GM20000 (cell line): ENCODE results near the gene ASS1.
"Not testable (repeated sequence)": the region's sequence is repeated elsewhere in the genome, so short reads cannot be mapped to it uniquely, and the experiment has no call there.

ENCODE experiments used
- DNase-seq: peaks from one replicate; pipeline ENCODE4 v3.0.0; 2012; ENCODE audit warnings: low spot score
- TF ChIP-seq, protein P1 (sequence below): IDR thresholded peaks from 2 replicates; pipeline ENCODE4 v1.5.1; 2012; ENCODE audit warnings: mild to moderate bottlenecking, control low read depth; ENCODE audit errors: extremely low read depth, missing control alignments

Gene ASS1

DNA sequence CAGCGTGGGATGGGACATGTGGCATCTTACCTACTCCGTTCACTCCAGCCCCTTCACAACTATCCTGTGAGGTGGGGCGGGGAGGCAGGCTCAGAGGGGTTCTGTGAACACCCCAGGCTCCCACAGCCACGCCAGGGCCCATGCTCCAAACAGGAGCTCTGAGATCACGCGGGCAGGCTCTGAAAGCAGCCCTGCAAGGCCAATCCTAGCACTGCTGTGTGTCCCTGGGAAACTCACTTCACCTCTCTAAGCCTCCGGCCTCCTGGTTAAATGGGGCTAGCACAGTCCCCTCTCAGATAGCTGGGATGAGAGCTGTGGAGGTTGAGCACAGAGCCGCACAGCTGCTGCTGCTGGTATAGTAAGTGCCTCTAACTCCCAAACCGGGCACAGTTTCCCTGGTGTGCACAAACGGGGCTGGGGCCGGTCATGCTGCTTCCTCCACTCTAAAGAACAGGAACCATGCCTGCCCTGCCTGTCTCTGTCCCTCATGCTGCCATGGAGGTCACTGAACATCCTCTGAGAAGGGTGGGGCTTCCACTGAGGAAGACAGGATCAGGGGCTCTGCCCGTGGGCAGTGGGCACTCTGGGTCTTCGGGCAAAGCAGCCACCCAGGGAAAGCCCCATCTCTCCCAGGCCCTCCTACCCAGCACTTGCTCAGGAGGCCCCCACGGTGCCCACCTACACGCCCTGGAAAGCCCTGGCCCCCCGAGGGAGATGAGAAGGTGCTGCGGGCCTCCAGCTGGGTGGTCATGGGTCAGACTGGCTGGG is 13.0 kb upstream of the ASS1 start:
- DNase-seq = no peak
- TF ChIP-seq, protein P1, sequence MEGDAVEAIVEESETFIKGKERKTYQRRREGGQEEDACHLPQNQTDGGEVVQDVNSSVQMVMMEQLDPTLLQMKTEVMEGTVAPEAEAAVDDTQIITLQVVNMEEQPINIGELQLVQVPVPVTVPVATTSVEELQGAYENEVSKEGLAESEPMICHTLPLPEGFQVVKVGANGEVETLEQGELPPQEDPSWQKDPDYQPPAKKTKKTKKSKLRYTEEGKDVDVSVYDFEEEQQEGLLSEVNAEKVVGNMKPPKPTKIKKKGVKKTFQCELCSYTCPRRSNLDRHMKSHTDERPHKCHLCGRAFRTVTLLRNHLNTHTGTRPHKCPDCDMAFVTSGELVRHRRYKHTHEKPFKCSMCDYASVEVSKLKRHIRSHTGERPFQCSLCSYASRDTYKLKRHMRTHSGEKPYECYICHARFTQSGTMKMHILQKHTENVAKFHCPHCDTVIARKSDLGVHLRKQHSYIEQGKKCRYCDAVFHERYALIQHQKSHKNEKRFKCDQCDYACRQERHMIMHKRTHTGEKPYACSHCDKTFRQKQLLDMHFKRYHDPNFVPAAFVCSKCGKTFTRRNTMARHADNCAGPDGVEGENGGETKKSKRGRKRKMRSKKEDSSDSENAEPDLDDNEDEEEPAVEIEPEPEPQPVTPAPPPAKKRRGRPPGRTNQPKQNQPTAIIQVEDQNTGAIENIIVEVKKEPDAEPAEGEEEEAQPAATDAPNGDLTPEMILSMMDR = no peak

DNA sequence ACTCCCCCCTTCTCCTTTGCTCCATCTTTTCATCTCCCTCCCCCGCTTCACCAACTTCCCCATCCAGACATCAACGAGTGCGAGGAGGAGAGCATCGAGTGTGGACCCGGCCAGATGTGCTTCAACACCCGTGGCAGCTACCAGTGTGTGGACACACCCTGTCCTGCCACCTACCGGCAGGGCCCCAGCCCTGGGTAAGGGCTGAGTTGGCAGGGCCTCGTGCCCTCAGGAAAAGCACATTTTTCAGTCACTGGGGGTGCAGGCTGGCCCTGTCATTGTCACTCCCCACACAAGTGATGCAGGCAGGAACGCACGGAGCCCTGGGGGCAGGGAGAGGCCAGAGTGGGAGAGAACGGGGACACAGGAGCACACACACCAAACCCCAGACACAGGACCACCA is 12.4 kb upstream of the ASS1 start:
- TF ChIP-seq, protein P1 = no peak
- DNase-seq = no peak

- DNase-seq = no peak
- TF ChIP-seq, protein P1 = no peak
These were observed 12.0 kb upstream of the ASS1 start for GRCh38 chr9:130432796-130433167.

DNA sequence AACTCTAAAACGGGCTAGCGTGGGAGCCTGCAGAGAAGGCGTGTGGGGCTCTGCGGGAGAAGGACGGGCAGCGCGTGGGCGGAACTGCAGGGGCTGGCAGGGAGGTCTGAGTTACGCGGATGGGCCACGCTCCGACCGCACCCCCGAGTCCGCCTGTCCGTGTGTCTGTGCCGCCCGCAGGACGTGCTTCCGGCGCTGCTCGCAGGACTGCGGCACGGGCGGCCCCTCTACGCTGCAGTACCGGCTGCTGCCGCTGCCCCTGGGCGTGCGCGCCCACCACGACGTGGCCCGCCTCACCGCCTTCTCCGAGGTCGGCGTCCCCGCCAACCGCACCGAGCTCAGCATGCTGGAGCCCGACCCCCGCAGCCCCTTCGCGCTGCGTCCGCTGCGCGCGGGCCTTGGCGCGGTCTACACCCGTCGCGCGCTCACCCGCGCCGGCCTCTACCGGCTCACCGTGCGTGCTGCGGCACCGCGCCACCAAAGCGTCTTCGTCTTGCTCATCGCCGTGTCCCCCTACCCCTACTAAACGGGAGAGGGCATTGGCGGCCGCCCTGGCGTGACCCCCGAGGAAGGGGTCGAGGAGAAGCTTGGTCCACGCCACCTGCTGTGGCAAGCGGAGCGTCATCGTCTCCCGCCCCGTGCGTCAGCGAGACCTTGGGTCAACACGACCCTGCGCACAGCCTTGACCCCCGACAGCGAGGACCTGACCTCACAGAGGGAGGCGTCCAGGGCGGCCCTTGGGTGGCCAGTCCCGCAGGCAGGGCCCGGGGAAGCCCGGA is 11.4 kb upstream of the ASS1 start:
- TF ChIP-seq, protein P1 = peak; percentile 7
- peak; percentile 76 for DNase-seq

GRCh38 chr9:130433947-130434262 is 10.9 kb upstream of the ASS1 start:
- DNase-seq = no peak
- TF ChIP-seq, protein P1 = no peak

GRCh38 chr9:130434656-130435055 is 10.1 kb upstream of the ASS1 start:
- not testable (repeated sequence) for DNase-seq

- DNase-seq = no peak
- TF ChIP-seq, protein P1 = no peak
These were observed 7.6 kb upstream of the ASS1 start for GRCh38 chr9:130437011-130437789.
